DND-41 (cell line): ENCODE data around the gene AMPD1.

Source experiments
- CTCF ChIP-seq: IDR thresholded peaks from 2 replicates; pipeline ENCODE4 v1.5.1; 2012; ENCODE audit warnings: borderline replicate concordance, low read length, moderate library complexity, mild to moderate bottlenecking; ENCODE audit not compliant: poor library complexity, severe bottlenecking; ENCODE audit errors: extremely low read depth
- EZH2 ChIP-seq: IDR thresholded peaks from 3 replicates; pipeline ENCODE4 v1.6.1; 2012; ENCODE audit warnings: borderline replicate concordance, low read depth, mild to moderate bottlenecking, moderate library complexity, low read length, inconsistent platforms; ENCODE audit not compliant: severe bottlenecking

DNA sequence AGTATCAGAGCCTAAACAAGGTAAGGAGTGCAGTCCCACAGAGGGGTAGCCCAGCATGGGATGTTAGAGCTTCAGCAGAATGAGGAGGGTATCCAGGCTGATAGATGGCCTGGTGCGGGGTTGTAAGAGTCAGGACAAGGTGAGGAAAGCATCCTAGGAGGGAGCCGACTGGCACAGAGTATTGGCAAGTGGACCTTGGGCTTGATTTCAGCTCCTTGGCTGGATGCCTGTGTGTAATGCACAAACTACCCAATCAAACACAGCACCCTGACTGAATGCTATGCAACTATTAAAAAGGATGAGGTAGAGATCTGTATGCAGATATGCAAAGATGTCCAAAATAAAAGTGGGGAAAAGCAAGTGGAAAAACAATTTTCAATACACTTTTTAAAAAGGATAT lies 43.5 kb downstream of the AMPD1 start:
- TF ChIP-seq CTCF: no peak
- no peak for TF ChIP-seq EZH2
